Ishikawa (cell line): ENCODE measurements around the gene TANC1.

ENCODE experiments used
- CEBPB ChIP-seq: IDR thresholded peaks from 2 replicates; pipeline ENCODE4 v1.6.1; 2012
- CREB1 ChIP-seq: IDR thresholded peaks from 2 replicates; pipeline ENCODE4 v1.6.1; 2012; ENCODE audit warnings: low read depth
- EGR1 ChIP-seq: IDR thresholded peaks from 2 replicates; pipeline ENCODE4 v1.6.1; 2012
- MAX ChIP-seq: IDR thresholded peaks from 2 replicates; pipeline ENCODE4 v1.6.1; 2012
- NFIC ChIP-seq: IDR thresholded peaks from 2 replicates; pipeline ENCODE4 v1.6.1; 2012
- RAD21 ChIP-seq: IDR thresholded peaks from 2 replicates; pipeline ENCODE4 v1.6.1; 2012; ENCODE audit warnings: low read depth
- TAF1 ChIP-seq: IDR thresholded peaks from 2 replicates; pipeline ENCODE4 v1.6.1; 2012; ENCODE audit warnings: low read depth, mild to moderate bottlenecking
- TCF12 ChIP-seq: IDR thresholded peaks from 2 replicates; pipeline ENCODE4 v1.6.1; 2012; ENCODE audit warnings: low read depth
- TEAD4 ChIP-seq: IDR thresholded peaks from 2 replicates; pipeline ENCODE4 v1.6.1; 2012
- ZBTB7A ChIP-seq: IDR thresholded peaks from 2 replicates; pipeline ENCODE4 v1.6.1; 2012; ENCODE audit warnings: low read depth
- TF ChIP-seq, protein P1 (sequence below): IDR thresholded peaks from 2 replicates; pipeline ENCODE4 v1.6.1; 2012; ENCODE audit warnings: low read depth, mild to moderate bottlenecking
- TF ChIP-seq, protein P2 (sequence below): IDR thresholded peaks from 2 replicates; pipeline ENCODE4 v1.6.1; 2012

- TF ChIP-seq TAF1, result no peak
- no peak for TF ChIP-seq CEBPB
- no peak for TF ChIP-seq MAX
- TF ChIP-seq ZBTB7A, result no peak
- TF ChIP-seq, protein P1, sequence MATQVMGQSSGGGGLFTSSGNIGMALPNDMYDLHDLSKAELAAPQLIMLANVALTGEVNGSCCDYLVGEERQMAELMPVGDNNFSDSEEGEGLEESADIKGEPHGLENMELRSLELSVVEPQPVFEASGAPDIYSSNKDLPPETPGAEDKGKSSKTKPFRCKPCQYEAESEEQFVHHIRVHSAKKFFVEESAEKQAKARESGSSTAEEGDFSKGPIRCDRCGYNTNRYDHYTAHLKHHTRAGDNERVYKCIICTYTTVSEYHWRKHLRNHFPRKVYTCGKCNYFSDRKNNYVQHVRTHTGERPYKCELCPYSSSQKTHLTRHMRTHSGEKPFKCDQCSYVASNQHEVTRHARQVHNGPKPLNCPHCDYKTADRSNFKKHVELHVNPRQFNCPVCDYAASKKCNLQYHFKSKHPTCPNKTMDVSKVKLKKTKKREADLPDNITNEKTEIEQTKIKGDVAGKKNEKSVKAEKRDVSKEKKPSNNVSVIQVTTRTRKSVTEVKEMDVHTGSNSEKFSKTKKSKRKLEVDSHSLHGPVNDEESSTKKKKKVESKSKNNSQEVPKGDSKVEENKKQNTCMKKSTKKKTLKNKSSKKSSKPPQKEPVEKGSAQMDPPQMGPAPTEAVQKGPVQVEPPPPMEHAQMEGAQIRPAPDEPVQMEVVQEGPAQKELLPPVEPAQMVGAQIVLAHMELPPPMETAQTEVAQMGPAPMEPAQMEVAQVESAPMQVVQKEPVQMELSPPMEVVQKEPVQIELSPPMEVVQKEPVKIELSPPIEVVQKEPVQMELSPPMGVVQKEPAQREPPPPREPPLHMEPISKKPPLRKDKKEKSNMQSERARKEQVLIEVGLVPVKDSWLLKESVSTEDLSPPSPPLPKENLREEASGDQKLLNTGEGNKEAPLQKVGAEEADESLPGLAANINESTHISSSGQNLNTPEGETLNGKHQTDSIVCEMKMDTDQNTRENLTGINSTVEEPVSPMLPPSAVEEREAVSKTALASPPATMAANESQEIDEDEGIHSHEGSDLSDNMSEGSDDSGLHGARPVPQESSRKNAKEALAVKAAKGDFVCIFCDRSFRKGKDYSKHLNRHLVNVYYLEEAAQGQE, result no peak
- no peak for TF ChIP-seq EGR1
- TF ChIP-seq, protein P2, sequence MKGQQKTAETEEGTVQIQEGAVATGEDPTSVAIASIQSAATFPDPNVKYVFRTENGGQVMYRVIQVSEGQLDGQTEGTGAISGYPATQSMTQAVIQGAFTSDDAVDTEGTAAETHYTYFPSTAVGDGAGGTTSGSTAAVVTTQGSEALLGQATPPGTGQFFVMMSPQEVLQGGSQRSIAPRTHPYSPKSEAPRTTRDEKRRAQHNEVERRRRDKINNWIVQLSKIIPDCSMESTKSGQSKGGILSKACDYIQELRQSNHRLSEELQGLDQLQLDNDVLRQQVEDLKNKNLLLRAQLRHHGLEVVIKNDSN, result no peak
- TF ChIP-seq RAD21, result no peak
- TF ChIP-seq CREB1, result no peak
- no peak for TF ChIP-seq TEAD4
- TF ChIP-seq TCF12, result no peak
- TF ChIP-seq NFIC, result no peak
Measured at GRCh38 chr2:159199761-159200465, 231.5 kb downstream of the TANC1 start.
